Common myeloid progenitor, CD34-positive (primary cell): ENCODE measurements around the gene KRTAP10-2.
"Not testable (repeated sequence)": the region's sequence is repeated elsewhere in the genome, so short reads cannot be mapped to it uniquely, and the experiment has no call there.

ENCODE experiments used
- CTCF ChIA-PET: fragments of 350-600 bp; sonication (Branson Sonifier 250); formaldehyde crosslinking; loops from one replicate; lab custom pipeline; 2021; ENCODE audit warnings: antibody characterized with exemption; lab: Charles Lee
- POLR2A ChIA-PET: fragments of 350-600 bp; sonication (Branson Sonifier 250); formaldehyde crosslinking; loops from one replicate; lab custom pipeline; 2021; ENCODE audit warnings: antibody characterized with exemption; lab: Charles Lee
- DNase-seq, 3 donors: peaks; one replicate each; pipeline versions ENCODE4 v3.0.0 to v3.0.0-alpha.2; 2013
- H3K27ac ChIP-seq, 2 experiments: 1 replicate in 1 of 2; 2 replicates in 1 of 2; pipeline ENCODE4 v1.7.0; 2013; ENCODE audit warnings: inconsistent platforms in 2 of 2, low read length in 2 of 2, mild to moderate bottlenecking in 2 of 2, low read depth in 1 of 2, moderate library complexity in 1 of 2; ENCODE audit not compliant: severe bottlenecking in 2 of 2, insufficient read depth in 1 of 2, poor library complexity in 1 of 2
- H3K27me3 ChIP-seq, 5 experiments: replicated peaks in 2 of 5; 1 replicate in 3 of 5; 2 replicates in 2 of 5; pipeline versions ENCODE4 v1.6.1 to v1.7.0; 2013; ENCODE audit warnings: low read length in 4 of 5, mild to moderate bottlenecking in 2 of 5, moderate library complexity in 2 of 5, inconsistent platforms in 1 of 5; ENCODE audit not compliant: insufficient read depth in 5 of 5, control insufficient read depth in 4 of 5
- H3K36me3 ChIP-seq, 4 experiments: 1 replicate in 2 of 4; 2 replicates in 2 of 4; pipeline versions ENCODE4 v1.6.1 to v1.7.0; 2013; ENCODE audit warnings: low read length in 3 of 4, control low read depth in 1 of 4, mild to moderate bottlenecking in 1 of 4; ENCODE audit not compliant: control insufficient read depth in 4 of 4, insufficient read depth in 4 of 4
- H3K4me1 ChIP-seq, 4 experiments: 1 replicate in 3 of 4; 2 replicates in 1 of 4; pipeline versions ENCODE4 v1.6.1 to v1.7.1; 2013; ENCODE audit warnings: low read length in 3 of 4, mild to moderate bottlenecking in 3 of 4, control low read depth in 1 of 4, inconsistent platforms in 1 of 4, moderate library complexity in 1 of 4; ENCODE audit not compliant: control insufficient read depth in 4 of 4, insufficient read depth in 4 of 4; ENCODE audit errors: control extremely low read depth in 1 of 4
- H3K4me3 ChIP-seq, 7 experiments: 1 replicate in 4 of 7; 2 replicates in 3 of 7; pipeline versions ENCODE4 v1.5.1 to v1.7.0; 2013; ENCODE audit warnings: mild to moderate bottlenecking in 7 of 7, low read length in 6 of 7, moderate library complexity in 6 of 7, inconsistent platforms in 2 of 7, low read depth in 2 of 7, control low read depth in 1 of 7; ENCODE audit not compliant: insufficient read depth in 4 of 7, control insufficient read depth in 1 of 7; ENCODE audit errors: extremely low read depth in 1 of 7
- H3K9me3 ChIP-seq, 5 experiments: 1 replicate in 4 of 5; 2 replicates in 1 of 5; pipeline versions ENCODE4 v1.6.1 to v1.7.1; 2013; ENCODE audit warnings: low read length in 4 of 5, mild to moderate bottlenecking in 2 of 5, inconsistent platforms in 1 of 5, low read depth in 1 of 5, moderate library complexity in 1 of 5; ENCODE audit not compliant: control insufficient read depth in 4 of 5, insufficient read depth in 2 of 5; ENCODE audit errors: control extremely low read depth in 1 of 5
- WGBS: methylation state at CpG from one replicate; pipeline ENCODE4 v1.1.5; 2013; ENCODE audit not compliant: insufficient coverage; 5-methylcytosine and 5-hydroxymethylcytosine counted together

The KRTAP10-2 gene

GRCh38 chr21:44595524-44595923 is 44.2 kb upstream of the KRTAP10-2 start:
- CTCF ChIA-PET = no interaction called here
- POLR2A ChIA-PET = no interaction called here
- WGBS = 93% methylated on average over 3 of the region's 6 CpGs

GRCh38 chr21:44594406-44594916 is 43.2 kb upstream of the KRTAP10-2 start:
- peaks cover 0 to 12% (median 0%) of the 10 kb centered on the region in 5 experiments for H3K27me3 ChIP-seq
- peaks cover 0 to 8% (median 0%) of the 10 kb centered on the region in 5 experiments for H3K9me3 ChIP-seq
- peaks cover 0 to 5% (median 0%) of the 10 kb centered on the region in 4 experiments for H3K4me1 ChIP-seq
- no peaks in the 10 kb centered on the region for H3K36me3 ChIP-seq
- no peak for DNase-seq
- WGBS = 77% methylated on average over 7 of the region's 12 CpGs
- no peak overlapping the region for H3K4me3 ChIP-seq
- ChIA-PET CTCF (no interaction called here), POLR2A (no interaction called here)
- H3K27ac ChIP-seq = peak overlapping the region in 1 of 2 experiments; percentile 65

More at GRCh38 chr21:44595524-44595923, 44.2 kb upstream of the KRTAP10-2 start:
- Histone ChIP-seq H3K4me1 (peaks cover 0 to 5% (median 0%) of the 10 kb centered on the region in 4 experiments), H3K27me3 (peaks cover 0 to 12% (median 0%) of the 10 kb centered on the region in 5 experiments), H3K4me3 (no peak overlapping the region), H3K36me3 (no peaks in the 10 kb centered on the region), H3K9me3 (peaks cover 0 to 8% (median 0%) of the 10 kb centered on the region in 5 experiments), H3K27ac (no peak overlapping the region)
- no peak for DNase-seq

- ChIA-PET CTCF (no interaction called here), POLR2A (no interaction called here)
- Histone ChIP-seq H3K9me3 (peaks cover 0 to 5% (median 0%) of the 10 kb centered on the region in 5 experiments), H3K4me3 (no peak overlapping the region), H3K27ac (peak overlapping the region in 1 of 2 experiments; percentile 65), H3K27me3 (peaks cover 0 to 10% (median 0%) of the 10 kb centered on the region in 5 experiments), H3K4me1 (peaks cover 0 to 5% (median 0%) of the 10 kb centered on the region in 4 experiments), H3K36me3 (no peaks in the 10 kb centered on the region)
- peak; percentile 6 to 77 (median 54) for DNase-seq
- 75% methylated on average over 19 of the region's 20 CpGs for WGBS
Measured at GRCh38 chr21:44593598-44594405, 42.5 kb upstream of the KRTAP10-2 start.

GRCh38 chr21:44592446-44593311 is 41.4 kb upstream of the KRTAP10-2 start, which contains the start of gene KRTAP10-6:
TSS of gene KRTAP10-6 (minus strand) at chr21:44592505. CDS start at chr21:44592484, 21 bp downstream.
- Histone ChIP-seq H3K27ac (peak within 1 kb of the TSS in 1 of 2 experiments; percentile 65), H3K4me3 (no peak within 1 kb of the TSS), H3K9me3 (peaks cover 0 to 2% (median 0%) of the 10 kb centered on the region in 5 experiments), H3K4me1 (peaks cover 0 to 5% (median 0%) of the 10 kb centered on the region in 4 experiments), H3K27me3 (peaks cover 0 to 7% (median 0%) of the 10 kb centered on the region in 5 experiments), H3K36me3 (no peaks in the 10 kb centered on the region)
- ChIA-PET CTCF (interaction anchor here (0.6 kb wide), 1 partner anchor 43 kb away, joined by 3 read pairs; no protein-coding TSS in a partner anchor), POLR2A (no interaction called here)
- 71% methylated on average over 26 of the region's 33 CpGs for WGBS
- no peak for DNase-seq

- POLR2A ChIA-PET, H3K36me3 ChIP-seq, H3K27ac ChIP-seq, H3K9me3 ChIP-seq, H3K4me3 ChIP-seq, DNase-seq, H3K27me3 ChIP-seq, CTCF ChIA-PET, H3K4me1 ChIP-seq: not testable (repeated sequence)
- WGBS = no CpG with 5 or more reads among the region's 4 CpGs
Measured at GRCh38 chr21:44591801-44592130, 40.5 kb upstream of the KRTAP10-2 start.

- H3K27ac ChIP-seq, H3K9me3 ChIP-seq, H3K4me3 ChIP-seq, CTCF ChIA-PET, POLR2A ChIA-PET, H3K27me3 ChIP-seq, DNase-seq, H3K4me1 ChIP-seq, H3K36me3 ChIP-seq: not testable (repeated sequence)
- WGBS = 88% methylated on average over 10 of the region's 19 CpGs
Measured at GRCh38 chr21:44590897-44591800, 39.8 kb upstream of the KRTAP10-2 start.
